H1 (cell line): ENCODE data around the gene GRM4. TPM values are rescaled to one million over a fixed set of nuclear protein-coding genes. Genes with fewer than 3 reads are reported as not detected.

ENCODE experiments used
- CHD2 ChIP-seq: IDR thresholded peaks from 2 replicates; pipeline ENCODE4 v1.6.1; 2012; ENCODE audit warnings: low read length, improper control_type of control experiment
- EZH2 ChIP-seq: fragments of 200-600 bp; sonication (generic); IDR thresholded peaks from 2 replicates; pipeline ENCODE4 v1.7.1; 2012; ENCODE audit warnings: low read depth, mild to moderate bottlenecking, moderate library complexity, low read length, inconsistent platforms; ENCODE audit not compliant: severe bottlenecking
- RFX5 ChIP-seq: IDR thresholded peaks from 2 replicates; pipeline ENCODE4 v1.6.1; 2011; ENCODE audit warnings: low read depth, low read length, improper control_type of control experiment, borderline replicate concordance
- RNF2 ChIP-seq: fragments of 200-900, 300-1000 bp; sonication (generic); IDR thresholded peaks from 2 replicates; pipeline ENCODE4 v1.7.1; 2016; ENCODE audit warnings: borderline replicate concordance, low read depth, mild to moderate bottlenecking, antibody characterized with exemption, low read length; ENCODE audit not compliant: poor library complexity, severe bottlenecking; ENCODE audit errors: missing control alignments
- TBP ChIP-seq: IDR thresholded peaks from 2 replicates; pipeline ENCODE4 v1.6.1; 2011; ENCODE audit warnings: low read depth, low read length, improper control_type of control experiment
- USF2 ChIP-seq: IDR thresholded peaks from 2 replicates; pipeline ENCODE4 v1.6.1; 2011; ENCODE audit warnings: low read length, improper control_type of control experiment
- polyA plus RNA-seq, 7 experiments: library from polyadenylated mRNA; depleted of rRNA in 3 of 7; stranded (reverse) in 5 of 7; unstranded in 2 of 7; fragments of >200 nt in 5 of 7; fragments of 200-250 nt in 2 of 7; gene quantifications; 1 replicate in 5 of 7; 2 replicates in 1 of 7; 4 replicates in 1 of 7; pipeline versions ENCODE4 v1.2.1 to v1.2.3, GENCODE V29; 2011 to 2013; ENCODE audit warnings: missing spikeins in 2 of 7, mixed read lengths in 2 of 7
- total RNA-seq: library from RNA; stranded (reverse); fragmentation: NEBNext Ultra II Directional; extraction: Animal tissue kit (Norgen Biotek cat#: 25700); gene quantifications from 2 replicates; pipeline ENCODE4 v1.2.1, GENCODE V29; 2021

Gene GRM4
- total and polyA plus RNA-seq, 2 of the 8 experiments (the other 6 are each of a cell fraction or from before 2014, with no cell fraction given): 19.6 to 21.5 TPM

- TF ChIP-seq CHD2 (no peak), RNF2 (no peak), TBP (no peak), EZH2 (no peak), USF2 (no peak), RFX5 (no peak)
Observed at GRCh38 chr6:34170346-34170745, 24.5 kb upstream of the GRM4 start (continued).
